ENCODE measurements around the gene PDZK1IP1.

DNA sequence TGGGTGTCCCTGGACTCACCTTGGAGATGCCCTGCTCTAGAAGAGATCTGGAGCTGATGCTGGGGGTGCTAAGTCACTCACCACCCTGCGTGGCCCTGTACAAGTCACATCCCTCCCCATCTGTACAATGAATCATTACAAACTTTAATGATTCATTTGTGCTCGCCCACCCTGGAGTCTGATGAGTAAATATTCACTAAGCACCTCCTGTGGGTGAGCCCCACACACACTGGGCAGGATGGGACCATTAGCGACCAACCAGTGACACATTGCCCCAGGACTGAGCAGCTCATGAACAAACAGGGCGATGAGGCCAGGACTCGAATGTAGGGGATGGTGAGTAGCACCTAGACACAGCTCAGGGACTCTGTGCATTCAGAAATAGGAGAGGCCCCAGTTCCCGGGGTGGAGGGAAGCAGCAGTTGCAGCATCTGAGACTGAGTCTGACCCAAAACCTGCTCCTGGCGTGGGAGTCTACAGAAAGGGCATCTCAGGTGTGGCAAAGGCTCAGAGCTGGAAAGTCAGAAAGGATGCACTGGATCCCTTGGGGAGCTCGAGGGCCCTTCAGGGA lies 18.1 kb upstream of the PDZK1IP1 start:
- TF ChIP-seq, protein P1, sequence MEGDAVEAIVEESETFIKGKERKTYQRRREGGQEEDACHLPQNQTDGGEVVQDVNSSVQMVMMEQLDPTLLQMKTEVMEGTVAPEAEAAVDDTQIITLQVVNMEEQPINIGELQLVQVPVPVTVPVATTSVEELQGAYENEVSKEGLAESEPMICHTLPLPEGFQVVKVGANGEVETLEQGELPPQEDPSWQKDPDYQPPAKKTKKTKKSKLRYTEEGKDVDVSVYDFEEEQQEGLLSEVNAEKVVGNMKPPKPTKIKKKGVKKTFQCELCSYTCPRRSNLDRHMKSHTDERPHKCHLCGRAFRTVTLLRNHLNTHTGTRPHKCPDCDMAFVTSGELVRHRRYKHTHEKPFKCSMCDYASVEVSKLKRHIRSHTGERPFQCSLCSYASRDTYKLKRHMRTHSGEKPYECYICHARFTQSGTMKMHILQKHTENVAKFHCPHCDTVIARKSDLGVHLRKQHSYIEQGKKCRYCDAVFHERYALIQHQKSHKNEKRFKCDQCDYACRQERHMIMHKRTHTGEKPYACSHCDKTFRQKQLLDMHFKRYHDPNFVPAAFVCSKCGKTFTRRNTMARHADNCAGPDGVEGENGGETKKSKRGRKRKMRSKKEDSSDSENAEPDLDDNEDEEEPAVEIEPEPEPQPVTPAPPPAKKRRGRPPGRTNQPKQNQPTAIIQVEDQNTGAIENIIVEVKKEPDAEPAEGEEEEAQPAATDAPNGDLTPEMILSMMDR (IDR thresholded peaks at IDR 0.05), result no peak
- TF ChIP-seq POLR2A (IDR thresholded peaks at IDR 0.05) (no peak), POLR2AphosphoS5 (IDR thresholded peaks at IDR 0.05) (no peak), EP300 (IDR thresholded peaks at IDR 0.05) (no peak)

All from gastroesophageal sphincter (tissue), 3 donors.